Spinal cord (tissue), 10 donors: ENCODE measurements around the gene SNRNP200. TPM values are rescaled to one million over a fixed set of nuclear protein-coding genes. Genes with fewer than 3 reads are reported as not detected.

Experiments
- DNase-seq, 6 donors: peaks; one replicate each; pipeline versions ENCODE4 v3.0.0 to v3.0.0-alpha.2; 2013 to 2015; ENCODE audit warnings: low spot score in 6 of 6, low read depth in 4 of 6
- H3K27ac ChIP-seq: one replicate; pipeline ENCODE4 v1.5.1; 2013; ENCODE audit warnings: low read depth, low read length, control low read depth
- H3K27me3 ChIP-seq: one replicate; pipeline ENCODE4 v1.6.1; 2013; ENCODE audit warnings: low read length; ENCODE audit not compliant: control insufficient read depth, insufficient read depth
- H3K36me3 ChIP-seq: one replicate; pipeline ENCODE4 v1.6.1; 2013; ENCODE audit warnings: low read length; ENCODE audit not compliant: control insufficient read depth, insufficient read depth
- H3K4me1 ChIP-seq: one replicate; pipeline ENCODE4 v1.6.1; 2013; ENCODE audit warnings: low read length; ENCODE audit not compliant: control insufficient read depth, insufficient read depth
- H3K4me3 ChIP-seq: one replicate; pipeline ENCODE4 v1.5.1; 2013; ENCODE audit warnings: low read depth, low read length, control low read depth
- H3K9me3 ChIP-seq: one replicate; pipeline ENCODE4 v1.6.1; 2013; ENCODE audit warnings: low read length; ENCODE audit not compliant: control insufficient read depth, insufficient read depth
- WGBS: methylation state at CpG from one replicate; pipeline ENCODE4 v1.1.5; 2013; ENCODE audit warnings: missing lambda C conversion rate; ENCODE audit not compliant: insufficient coverage; 5-methylcytosine and 5-hydroxymethylcytosine counted together
- polyA plus RNA-seq, 2 donors: library from polyadenylated mRNA; unstranded; fragments of 120-200 nt; gene quantifications; one replicate each; pipeline ENCODE4 v1.2.1, GENCODE V29; 2013; ENCODE audit not compliant: insufficient read length in 2 of 2
- total RNA-seq, 2 donors: library from RNA; depleted of rRNA in 1 of 2; stranded (reverse); fragments of 120-200 nt in 1 of 2; fragments of >200 nt in 1 of 2; gene quantifications; one replicate each; pipeline versions ENCODE4 v1.2.3 to v1.2.4, GENCODE V29; 2013 to 2014
- donor health status: healthy.

SNRNP200 gene
- total and polyA plus RNA-seq, 4 donors = 63.5 to 166 (median 113) TPM

GRCh38 chr2:96248624-96249023, 56.7 kb downstream of the SNRNP200 start:
- WGBS = 96% methylated on average over 3 of the region's 4 CpGs
- no peaks in the 10 kb centered on the region for H3K27me3 ChIP-seq
- no peaks in the 10 kb centered on the region for H3K9me3 ChIP-seq
- H3K4me3 ChIP-seq = no peak overlapping the region
- H3K36me3 ChIP-seq = peaks cover 29% of the 10 kb centered on the region
- peaks cover 5% of the 10 kb centered on the region for H3K4me1 ChIP-seq
- H3K27ac ChIP-seq = no peak overlapping the region
- DNase-seq = no peak

GRCh38 chr2:96247896-96248295, 57.5 kb downstream of the SNRNP200 start:
- 84% methylated on average over 5 of the region's 5 CpGs for WGBS
- DNase-seq = no peak
- Histone ChIP-seq H3K27me3 (no peaks in the 10 kb centered on the region), H3K4me1 (peaks cover 5% of the 10 kb centered on the region), H3K9me3 (no peaks in the 10 kb centered on the region), H3K36me3 (peaks cover 22% of the 10 kb centered on the region), H3K27ac (no peak overlapping the region), H3K4me3 (no peak overlapping the region)

GRCh38 chr2:96247009-96247408, 58.3 kb downstream of the SNRNP200 start:
- WGBS = 76% methylated on average over 2 of the region's 3 CpGs
- Histone ChIP-seq H3K27ac (no peak overlapping the region), H3K9me3 (no peaks in the 10 kb centered on the region)

GRCh38 chr2:96245609-96246390, 59.5 kb downstream of the SNRNP200 start:
- Histone ChIP-seq H3K27ac (no peak overlapping the region), H3K4me1 (no peaks in the 10 kb centered on the region), H3K27me3 (no peaks in the 10 kb centered on the region), H3K36me3 (peaks cover 6% of the 10 kb centered on the region), H3K4me3 (no peak overlapping the region), H3K9me3 (no peaks in the 10 kb centered on the region)
- 90% methylated on average over 5 of the region's 8 CpGs for WGBS
- DNase-seq = no peak

More at GRCh38 chr2:96247009-96247408, 58.3 kb downstream of the SNRNP200 start:
- DNase-seq = no peak
- Histone ChIP-seq H3K27me3 (no peaks in the 10 kb centered on the region), H3K36me3 (peaks cover 13% of the 10 kb centered on the region), H3K4me3 (no peak overlapping the region), H3K4me1 (peaks cover 5% of the 10 kb centered on the region)

GRCh38 chr2:96243843-96244242, 61.5 kb downstream of the SNRNP200 start:
- peaks cover 7% of the 10 kb centered on the region for H3K36me3 ChIP-seq
- no peaks in the 10 kb centered on the region for H3K4me1 ChIP-seq
- no peak overlapping the region for H3K27ac ChIP-seq
- H3K27me3 ChIP-seq = no peaks in the 10 kb centered on the region
- WGBS = 93% methylated on average over 3 of the region's 5 CpGs
- no peaks in the 10 kb centered on the region for H3K9me3 ChIP-seq
- DNase-seq = no peak
- H3K4me3 ChIP-seq = no peak overlapping the region

- WGBS = 44% methylated on average over 3 of the region's 5 CpGs
- Histone ChIP-seq H3K9me3 (no peaks in the 10 kb centered on the region), H3K27ac (peak overlapping the region; percentile 42), H3K4me1 (no peaks in the 10 kb centered on the region), H3K36me3 (peaks cover 7% of the 10 kb centered on the region), H3K4me3 (no peak overlapping the region), H3K27me3 (no peaks in the 10 kb centered on the region)
- DNase-seq = no peak
These were observed 63.3 kb downstream of the SNRNP200 start for GRCh38 chr2:96241900-96242611.

GRCh38 chr2:96241227-96241626, 64.1 kb downstream of the SNRNP200 start:
- Histone ChIP-seq H3K36me3 (peaks cover 7% of the 10 kb centered on the region), H3K27me3 (no peaks in the 10 kb centered on the region), H3K4me1 (no peaks in the 10 kb centered on the region), H3K9me3 (no peaks in the 10 kb centered on the region), H3K27ac (no peak overlapping the region), H3K4me3 (no peak overlapping the region)
- DNase-seq = no peak
- 69% methylated on average over 2 of the region's 2 CpGs for WGBS

GRCh38 chr2:96240341-96241038, 64.9 kb downstream of the SNRNP200 start:
- 90% methylated on average over 4 of the region's 9 CpGs for WGBS
- DNase-seq = peak in 2 of 6 donors; percentile 11 to 45
- Histone ChIP-seq H3K27ac (no peak overlapping the region), H3K9me3 (no peaks in the 10 kb centered on the region), H3K27me3 (no peaks in the 10 kb centered on the region), H3K4me3 (no peak overlapping the region), H3K4me1 (no peaks in the 10 kb centered on the region), H3K36me3 (peaks cover 7% of the 10 kb centered on the region)

GRCh38 chr2:96239745-96240264, 65.5 kb downstream of the SNRNP200 start:
- DNase-seq = no peak
- no peaks in the 10 kb centered on the region for H3K27me3 ChIP-seq
- WGBS = 85% methylated on average over 7 of the region's 9 CpGs
- H3K36me3 ChIP-seq = peaks cover 7% of the 10 kb centered on the region
- H3K27ac ChIP-seq = no peak overlapping the region
- H3K4me1 ChIP-seq = no peaks in the 10 kb centered on the region
- H3K4me3 ChIP-seq = no peak overlapping the region
- H3K9me3 ChIP-seq = no peaks in the 10 kb centered on the region
